Kidney capillary endothelial cell (primary cell): ENCODE results near the gene SLC12A2.

Experiments used
- DNase-seq: peaks from one replicate; pipeline ENCODE4 v3.0.0-alpha.2; 2018; ENCODE audit warnings: low spot score

SLC12A2 gene

GRCh38 chr5:128228008-128228407 is 144.4 kb downstream of the SLC12A2 start:
- peak; percentile 25 for DNase-seq

- no peak for DNase-seq
Measured at GRCh38 chr5:128228521-128228920, 145.0 kb downstream of the SLC12A2 start.

GRCh38 chr5:128234928-128235641 is 151.5 kb downstream of the SLC12A2 start:
- no peak for DNase-seq

GRCh38 chr5:128236334-128236733 is 152.8 kb downstream of the SLC12A2 start:
- no peak for DNase-seq

- DNase-seq = no peak
Measured at GRCh38 chr5:128237000-128237399, 153.4 kb downstream of the SLC12A2 start.

- no peak for DNase-seq
Measured at GRCh38 chr5:128237546-128237945, 154.0 kb downstream of the SLC12A2 start.
